T-cell (primary cell): ENCODE results near the gene TMEM107. TPM values are rescaled to one million over a fixed set of nuclear protein-coding genes. Genes with fewer than 3 reads are reported as not detected.
A peak's percentile ranks its signal among the peaks of the same experiment; 100 is the strongest.

Experiments used
- ATAC-seq, 4 experiments: fragments of 200-7000 bp in 3 of 4; fragments of 150-1000 bp in 1 of 4; cut with Tn5 transposase; replicated peaks in 1 of 4; 1 replicate in 3 of 4; 2 replicates in 1 of 4; pipeline ENCODE4 v1.10.0; 2021; ENCODE audit warnings: moderate library complexity in 3 of 4, mild to moderate bottlenecking in 2 of 4, moderate number of reproducible peaks in 1 of 4
- CTCF ChIA-PET, 2 donors: fragments of 300-600 bp; sonication (Branson Sonifier 250); formaldehyde crosslinking; loops; one replicate each; lab custom pipeline; 2022; ENCODE audit warnings: antibody characterized with exemption in 2 of 2; lab: Charles Lee
- POLR2A ChIA-PET, 2 donors: fragments of 300-600 bp; sonication (Branson Sonifier 250); formaldehyde crosslinking; loops; one replicate each; lab custom pipeline; 2022; ENCODE audit warnings: antibody characterized with exemption in 2 of 2; lab: Charles Lee
- DNase-seq, 35 experiments: peaks; one replicate each; pipeline versions ENCODE4 v3.0.0 to v3.0.0-alpha.2; 2013 to 2023
- H3K27ac ChIP-seq: one replicate; pipeline ENCODE4 v1.5.1; 2013; ENCODE audit warnings: low read length
- H3K27me3 ChIP-seq, 2 experiments: replicated peaks in 1 of 2; 1 replicate in 1 of 2; 2 replicates in 1 of 2; pipeline versions ENCODE4 v1.6.1 to v1.7.0; 2013; ENCODE audit warnings: low read length in 1 of 2, mixed read lengths in 1 of 2; ENCODE audit not compliant: control insufficient read depth in 2 of 2, insufficient read depth in 2 of 2; ENCODE audit errors: extremely low read depth in 1 of 2
- H3K36me3 ChIP-seq, 2 donors: 1 replicate in 1 of 2; 2 replicates in 1 of 2; pipeline versions ENCODE4 v1.6.1 to v1.7.0; 2013; ENCODE audit warnings: low read length in 1 of 2; ENCODE audit not compliant: control insufficient read depth in 2 of 2, insufficient read depth in 1 of 2; ENCODE audit errors: extremely low read depth in 1 of 2
- H3K4me1 ChIP-seq, 2 experiments: 1 replicate in 1 of 2; 2 replicates in 1 of 2; pipeline versions ENCODE4 v1.6.1 to v1.7.0; 2013; ENCODE audit warnings: low read length in 2 of 2, mixed read lengths in 1 of 2; ENCODE audit not compliant: insufficient read depth in 2 of 2, control insufficient read depth in 1 of 2; ENCODE audit errors: extremely low read depth in 1 of 2
- H3K4me3 ChIP-seq, 2 donors: 1 replicate in 1 of 2; 2 replicates in 1 of 2; pipeline versions ENCODE4 v1.5.1 to v1.7.0; 2013; ENCODE audit warnings: mild to moderate bottlenecking in 2 of 2, low read length in 1 of 2, moderate library complexity in 1 of 2; ENCODE audit not compliant: control insufficient read depth in 1 of 2; ENCODE audit errors: extremely low read depth in 1 of 2
- H3K9me3 ChIP-seq: 2 replicates; pipeline ENCODE4 v1.7.0; 2013
- H3K27ac Mint-ChIP-seq, 2 donors: one replicate each; pipeline ENCODE4 v1.8.0; 2020 to 2021; ENCODE audit warnings: mild to moderate bottlenecking in 2 of 2, mixed read lengths in 2 of 2
- H3K27me3 Mint-ChIP-seq, 2 donors: one replicate each; pipeline ENCODE4 v1.8.0; 2021 to 2022; ENCODE audit warnings: mixed read lengths in 2 of 2
- H3K36me3 Mint-ChIP-seq: one replicate; pipeline ENCODE4 v1.8.0; 2021; ENCODE audit warnings: mixed read lengths
- H3K4me1 Mint-ChIP-seq, 3 donors: one replicate each; pipeline ENCODE4 v1.8.0; 2020 to 2022; ENCODE audit warnings: mixed read lengths in 3 of 3, mild to moderate bottlenecking in 1 of 3
- H3K4me3 Mint-ChIP-seq, 3 donors: one replicate each; pipeline ENCODE4 v1.8.0; 2020 to 2022; ENCODE audit warnings: mild to moderate bottlenecking in 3 of 3, mixed read lengths in 3 of 3, moderate library complexity in 3 of 3
- H3K9me3 Mint-ChIP-seq, 3 donors: one replicate each; pipeline ENCODE4 v1.8.0; 2020 to 2022; ENCODE audit warnings: mixed read lengths in 3 of 3
- WGBS: methylation state at CpG from one replicate; pipeline ENCODE4 v1.1.5; 2013; ENCODE audit warnings: missing lambda C conversion rate; ENCODE audit not compliant: insufficient coverage; 5-methylcytosine and 5-hydroxymethylcytosine counted together
- total RNA-seq, 35 experiments: library from RNA in 6 of 35; stranded (reverse) in 6 of 35; fragments of 120-200 nt in 1 of 35; gene quantifications; one replicate each; pipeline versions ENCODE4 v1.2.1 to v1.2.4 and lab custom pipeline; 2013 to 2026

The TMEM107 gene
- total RNA-seq, 5 donors from 2014 or later (not counting 1 experiment from before 2014, with no cell fraction given), result 23.4 to 28.9 (median 25.0) TPM

DNA sequence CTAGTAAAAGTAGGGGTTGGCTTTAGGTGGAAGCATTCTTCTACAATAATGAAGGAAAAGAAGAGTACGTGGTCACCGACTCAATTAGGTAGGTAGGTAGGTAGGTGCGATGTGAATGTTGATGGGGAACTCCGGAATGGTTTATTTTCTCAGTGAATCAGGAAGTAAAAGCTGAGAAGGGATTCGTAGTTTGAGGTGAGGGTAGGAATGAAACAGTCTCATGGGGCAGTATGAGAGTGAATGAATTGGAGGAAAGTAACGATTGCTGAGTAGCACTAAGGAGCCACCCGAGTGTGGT, 37.9 kb downstream of the TMEM107 start:
- Mint-ChIP-seq H3K36me3 (peaks cover 14% of the 10 kb centered on the region), H3K9me3 (no peaks in the 10 kb centered on the region), H3K4me3 (no peak overlapping the region), H3K27ac (no peak overlapping the region), H3K4me1 (peaks cover 0 to 9% (median 2%) of the 10 kb centered on the region in 3 donors), H3K27me3 (no peaks in the 10 kb centered on the region)
- DNase-seq, result no peak
- Histone ChIP-seq H3K4me1 (peaks cover 10 to 28% of the 10 kb centered on the region in 2 experiments), H3K27me3 (peaks cover 0 to 7% of the 10 kb centered on the region in 2 experiments), H3K36me3 (peaks cover 11 to 33% of the 10 kb centered on the region in 2 donors), H3K9me3 (no peaks in the 10 kb centered on the region), H3K4me3 (peak overlapping the region; percentile 68 to 74), H3K27ac (peak overlapping the region; percentile 97)
- 0% methylated on average over 5 of the region's 7 CpGs for WGBS
- ATAC-seq, result peak in 2 of 4 experiments; percentile 0
- ChIA-PET POLR2A (interaction anchor here (0.5 to 1.2 kb wide), 7 partner anchors 8 to 907 kb away, joined by 3 to 7 read pairs (median 5); partner anchors contain the start of gene CTC1 (in 1 of the 2)), CTCF (interaction anchor here (0.6 to 2.6 kb wide), 17 partner anchors 10 to 595 kb away, joined by 3 to 23 read pairs (median 5); no protein-coding TSS in a partner anchor)

DNA sequence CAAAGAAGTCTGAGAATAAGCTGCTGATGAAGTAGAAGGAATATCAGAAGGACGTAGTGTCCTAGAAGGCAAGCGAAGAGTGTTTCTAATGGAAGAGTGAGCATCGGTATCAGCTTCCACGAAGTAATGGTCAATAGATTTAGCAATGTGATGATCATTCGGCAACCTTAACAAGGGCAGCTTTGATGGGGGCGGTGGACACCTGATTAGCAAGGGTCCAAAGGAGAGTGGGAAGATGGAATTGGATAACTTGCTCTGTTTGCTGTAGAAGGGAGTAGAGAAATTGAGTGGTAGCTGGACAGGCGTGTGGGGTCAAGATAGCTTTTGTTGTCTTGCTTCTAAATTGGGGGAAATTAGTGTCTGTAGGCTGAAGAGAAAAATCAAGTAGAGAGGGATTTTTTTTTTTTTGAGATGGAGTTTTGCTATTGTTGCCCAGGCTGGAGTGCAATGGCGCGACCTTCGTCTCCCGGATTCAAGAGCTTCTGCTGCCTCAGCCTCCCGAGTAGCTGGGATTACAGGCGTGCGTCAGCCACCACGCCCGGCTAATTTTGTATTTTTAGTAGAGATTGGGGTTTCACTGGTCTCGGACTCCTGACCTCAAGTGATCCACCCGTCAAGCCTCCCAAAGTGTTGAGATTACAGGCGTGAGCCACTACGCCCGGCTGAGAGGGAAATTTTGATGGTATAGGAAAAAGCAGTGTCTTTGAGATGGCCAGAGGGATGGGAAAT, 38.4 kb downstream of the TMEM107 start:
- Mint-ChIP-seq H3K27me3 (no peaks in the 10 kb centered on the region), H3K36me3 (peaks cover 14% of the 10 kb centered on the region), H3K27ac (no peak overlapping the region), H3K9me3 (no peaks in the 10 kb centered on the region), H3K4me1 (peaks cover 0 to 9% (median 2%) of the 10 kb centered on the region in 3 donors), H3K4me3 (no peak overlapping the region)
- peaks cover 10 to 28% of the 10 kb centered on the region in 2 experiments for H3K4me1 ChIP-seq
- peaks cover 0 to 11% of the 10 kb centered on the region in 2 experiments for H3K27me3 ChIP-seq
- peaks cover 11 to 30% of the 10 kb centered on the region in 2 donors for H3K36me3 ChIP-seq
- ATAC-seq (no peak), DNase-seq (peak in 2 of 35 experiments; percentile 7 to 17)
- ChIA-PET POLR2A (interaction anchor here (0.5 to 1.1 kb wide), 4 partner anchors 8 to 906 kb away, joined by 3 to 7 read pairs (median 5); no protein-coding TSS in a partner anchor), CTCF (interaction anchor here (0.6 to 2.6 kb wide), 11 partner anchors 13 to 595 kb away, joined by 3 to 23 read pairs (median 5); partner anchors contain the start of gene TMEM107 (in 1 of the 2))
- whole genome bisulfite sequencing, result 36% methylated on average over 16 of the region's 21 CpGs
- peak overlapping the region; percentile 68 to 74 for H3K4me3 ChIP-seq
- no peaks in the 10 kb centered on the region for H3K9me3 ChIP-seq
- H3K27ac ChIP-seq, result peak overlapping the region; percentile 97

DNA sequence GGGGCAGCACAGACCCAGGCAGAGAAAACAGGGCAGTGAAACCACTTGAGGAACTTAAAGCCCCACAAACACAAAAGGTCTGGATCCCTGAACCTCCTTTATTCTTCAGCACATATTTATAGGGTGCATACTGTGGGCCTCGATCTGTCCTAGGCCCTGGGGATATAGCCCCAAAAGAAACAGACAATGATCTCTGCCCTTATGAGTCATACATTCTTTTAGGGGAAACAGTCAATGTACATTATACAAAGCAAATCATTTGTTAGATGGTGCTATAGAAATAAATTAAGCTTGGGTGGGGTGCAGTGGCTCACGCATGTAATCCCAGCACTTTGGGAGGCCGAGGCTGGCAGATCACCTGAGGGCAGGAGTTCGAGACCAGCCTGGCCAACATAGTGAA, 42.2 kb downstream of the TMEM107 start:
- Histone ChIP-seq H3K4me1 (peaks cover 4 to 14% of the 10 kb centered on the region in 2 experiments), H3K27ac (no peak overlapping the region), H3K27me3 (peaks cover 0 to 16% of the 10 kb centered on the region in 2 experiments), H3K36me3 (no peaks in the 10 kb centered on the region), H3K4me3 (no peak overlapping the region), H3K9me3 (no peaks in the 10 kb centered on the region)
- no peaks in the 10 kb centered on the region for H3K27me3 Mint-ChIP-seq
- no peak overlapping the region for H3K27ac Mint-ChIP-seq
- peaks cover 0 to 2% (median 0%) of the 10 kb centered on the region in 3 donors for H3K4me1 Mint-ChIP-seq
- POLR2A ChIA-PET, result interaction anchor here (0.6 kb wide), 4 partner anchors 15 to 180 kb away, joined by 3 to 5 read pairs (median 3); no protein-coding TSS in a partner anchor
- DNase-seq (no peak), ATAC-seq (no peak)
- no peak overlapping the region for H3K4me3 Mint-ChIP-seq
- H3K36me3 Mint-ChIP-seq, result no peaks in the 10 kb centered on the region
- CTCF ChIA-PET, result interaction anchor here in 1 of 2 donors (1.0 kb wide), 1 partner anchor 88 kb away, joined by 3 read pairs; no protein-coding TSS in a partner anchor
- H3K9me3 Mint-ChIP-seq, result no peaks in the 10 kb centered on the region
- 70% methylated on average over 3 of the region's 4 CpGs for WGBS

- ATAC-seq (peak in 1 of 4 experiments; percentile 6), DNase-seq (no peak)
- Mint-ChIP-seq H3K9me3 (no peaks in the 10 kb centered on the region), H3K4me3 (no peak overlapping the region), H3K27me3 (no peaks in the 10 kb centered on the region), H3K27ac (no peak overlapping the region), H3K4me1 (peaks cover 0 to 2% (median 0%) of the 10 kb centered on the region in 3 donors), H3K36me3 (no peaks in the 10 kb centered on the region)
- POLR2A ChIA-PET, result interaction anchor here in 1 of 2 donors (0.6 kb wide), 1 partner anchor 180 kb away, joined by 3 read pairs; no protein-coding TSS in a partner anchor
- Histone ChIP-seq H3K27ac (no peak overlapping the region), H3K9me3 (no peaks in the 10 kb centered on the region), H3K27me3 (peaks cover 0 to 16% of the 10 kb centered on the region in 2 experiments), H3K4me3 (no peak overlapping the region), H3K36me3 (no peaks in the 10 kb centered on the region), H3K4me1 (peaks cover 3 to 9% of the 10 kb centered on the region in 2 experiments)
- WGBS, result 92% methylated on average over 4 of the region's 12 CpGs
- CTCF ChIA-PET, result interaction anchor here in 1 of 2 donors (0.7 kb wide), 1 partner anchor 50 kb away, joined by 4 read pairs; no protein-coding TSS in a partner anchor
These were observed 42.8 kb downstream of the TMEM107 start for GRCh38 chr17:8133399-8133798.

- ATAC-seq (no peak), DNase-seq (no peak)
- ChIA-PET POLR2A (interaction anchor here in 1 of 2 donors (0.5 to 0.6 kb wide), 2 partner anchors 20 to 552 kb away, joined by 3 read pairs; no protein-coding TSS in a partner anchor), CTCF (interaction anchor here in 1 of 2 donors (0.7 kb wide), 1 partner anchor 89 kb away, joined by 3 read pairs; no protein-coding TSS in a partner anchor)
- H3K9me3 Mint-ChIP-seq, result no peaks in the 10 kb centered on the region
- H3K27ac Mint-ChIP-seq, result no peak overlapping the region
- H3K4me1 Mint-ChIP-seq, result peaks cover 4 to 6% (median 5%) of the 10 kb centered on the region in 3 donors
- H3K27me3 Mint-ChIP-seq, result peaks cover 0 to 3% of the 10 kb centered on the region in 2 donors
- Histone ChIP-seq H3K4me3 (no peak overlapping the region), H3K27me3 (peaks cover 0 to 24% of the 10 kb centered on the region in 2 experiments), H3K27ac (no peak overlapping the region), H3K9me3 (no peaks in the 10 kb centered on the region), H3K36me3 (no peaks in the 10 kb centered on the region), H3K4me1 (peaks cover 0 to 3% of the 10 kb centered on the region in 2 experiments)
- 73% methylated on average over 3 of the region's 3 CpGs for WGBS
- no peaks in the 10 kb centered on the region for H3K36me3 Mint-ChIP-seq
- H3K4me3 Mint-ChIP-seq, result no peak overlapping the region
These were observed 44.2 kb downstream of the TMEM107 start for GRCh38 chr17:8131844-8132441.
